ENCODE data around the gene TBC1D3I.
"Not testable (repeated sequence)": the region's sequence is repeated elsewhere in the genome, so short reads cannot be mapped to it uniquely, and the experiment has no call there.

DNA sequence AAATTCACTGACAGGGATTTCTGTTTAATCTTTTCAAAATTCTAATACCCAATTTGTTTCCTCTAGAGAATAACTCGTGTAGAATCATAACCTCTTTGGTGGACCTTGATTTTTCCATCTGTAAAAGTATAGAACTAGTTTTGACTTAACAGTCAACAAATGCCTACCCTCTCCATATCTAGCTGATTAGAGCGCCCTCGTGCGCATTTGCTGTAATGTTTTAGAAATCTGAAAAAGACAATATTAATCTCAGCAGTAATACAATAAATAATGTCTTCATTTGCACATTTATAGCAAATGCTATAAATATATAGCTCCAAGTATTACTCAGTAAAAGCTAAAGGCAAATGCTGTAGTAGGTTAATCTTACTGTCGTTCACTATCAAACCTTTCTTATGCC, 34.7 kb downstream of the TBC1D3I start:
- TF ChIP-seq, protein P1, sequence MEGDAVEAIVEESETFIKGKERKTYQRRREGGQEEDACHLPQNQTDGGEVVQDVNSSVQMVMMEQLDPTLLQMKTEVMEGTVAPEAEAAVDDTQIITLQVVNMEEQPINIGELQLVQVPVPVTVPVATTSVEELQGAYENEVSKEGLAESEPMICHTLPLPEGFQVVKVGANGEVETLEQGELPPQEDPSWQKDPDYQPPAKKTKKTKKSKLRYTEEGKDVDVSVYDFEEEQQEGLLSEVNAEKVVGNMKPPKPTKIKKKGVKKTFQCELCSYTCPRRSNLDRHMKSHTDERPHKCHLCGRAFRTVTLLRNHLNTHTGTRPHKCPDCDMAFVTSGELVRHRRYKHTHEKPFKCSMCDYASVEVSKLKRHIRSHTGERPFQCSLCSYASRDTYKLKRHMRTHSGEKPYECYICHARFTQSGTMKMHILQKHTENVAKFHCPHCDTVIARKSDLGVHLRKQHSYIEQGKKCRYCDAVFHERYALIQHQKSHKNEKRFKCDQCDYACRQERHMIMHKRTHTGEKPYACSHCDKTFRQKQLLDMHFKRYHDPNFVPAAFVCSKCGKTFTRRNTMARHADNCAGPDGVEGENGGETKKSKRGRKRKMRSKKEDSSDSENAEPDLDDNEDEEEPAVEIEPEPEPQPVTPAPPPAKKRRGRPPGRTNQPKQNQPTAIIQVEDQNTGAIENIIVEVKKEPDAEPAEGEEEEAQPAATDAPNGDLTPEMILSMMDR (IDR thresholded peaks at IDR 0.05): not testable (repeated sequence)
- TF ChIP-seq POLR2AphosphoS5 (IDR thresholded peaks at IDR 0.05): not testable (repeated sequence)
